Stimulated activated naive B cell treated with anti-CD40 and anti-IgM and Interleukin-4, amounts not matched to agents 10 μg/mL and 1 μg/mL and 100 μg/mL, for 72 hours (primary cell): ENCODE measurements around the gene DISC1.

Experiments
- ATAC-seq, 2 donors: fragments of 150-1000 bp; cut with Tn5 transposase; replicated peaks; 2 replicates each; pipeline ENCODE4 v1.10.0; 2021; ENCODE audit warnings: moderate library complexity in 1 of 2
- DNase-seq: peaks from one replicate; pipeline ENCODE4 v3.0.0; 2021
- H3K27ac Mint-ChIP-seq: one replicate; pipeline ENCODE4 v1.8.0; 2022; ENCODE audit warnings: mild to moderate bottlenecking, mixed read lengths
- H3K27me3 Mint-ChIP-seq, 2 donors: one replicate each; pipeline ENCODE4 v1.8.0; 2022; ENCODE audit warnings: mixed read lengths in 2 of 2
- H3K36me3 Mint-ChIP-seq, 2 donors: one replicate each; pipeline ENCODE4 v1.8.0; 2022; ENCODE audit warnings: mixed read lengths in 2 of 2, mild to moderate bottlenecking in 1 of 2
- H3K4me1 Mint-ChIP-seq, 2 donors: one replicate each; pipeline ENCODE4 v1.8.0; 2022; ENCODE audit warnings: mixed read lengths in 2 of 2, mild to moderate bottlenecking in 1 of 2
- H3K4me3 Mint-ChIP-seq, 2 donors: one replicate each; pipeline ENCODE4 v1.8.0; 2022; ENCODE audit warnings: mild to moderate bottlenecking in 2 of 2, mixed read lengths in 2 of 2, moderate library complexity in 1 of 2
- H3K9me3 Mint-ChIP-seq, 2 donors: one replicate each; pipeline ENCODE4 v1.8.0; 2022; ENCODE audit warnings: mixed read lengths in 2 of 2, mild to moderate bottlenecking in 1 of 2

Gene DISC1

GRCh38 chr1:232046451-232047306 is 420.1 kb downstream of the DISC1 start:
- Mint-ChIP-seq H3K27ac (no peak overlapping the region), H3K4me1 (no peaks in the 10 kb centered on the region), H3K9me3 (peaks cover 0 to 4% of the 10 kb centered on the region in 2 donors), H3K27me3 (peaks cover 0 to 7% of the 10 kb centered on the region in 2 donors), H3K4me3 (no peak overlapping the region), H3K36me3 (no peaks in the 10 kb centered on the region)
- ATAC-seq, result no peak
- no peak for DNase-seq

- ATAC-seq, result no peak
- no peaks in the 10 kb centered on the region for H3K4me1 Mint-ChIP-seq
Observed at GRCh38 chr1:232047473-232047872, 420.9 kb downstream of the DISC1 start.

GRCh38 chr1:232048481-232048880 is 421.9 kb downstream of the DISC1 start:
- peaks cover 0 to 7% of the 10 kb centered on the region in 2 donors for H3K27me3 Mint-ChIP-seq
- no peaks in the 10 kb centered on the region for H3K36me3 Mint-ChIP-seq
- DNase-seq, result no peak
- no peaks in the 10 kb centered on the region for H3K4me1 Mint-ChIP-seq
- no peak overlapping the region for H3K4me3 Mint-ChIP-seq
- ATAC-seq, result no peak
- H3K9me3 Mint-ChIP-seq, result no peaks in the 10 kb centered on the region
- no peak overlapping the region for H3K27ac Mint-ChIP-seq

More at GRCh38 chr1:232047473-232047872, 420.9 kb downstream of the DISC1 start:
- no peak overlapping the region for H3K27ac Mint-ChIP-seq
- H3K9me3 Mint-ChIP-seq, result peaks cover 0 to 3% of the 10 kb centered on the region in 2 donors
- H3K27me3 Mint-ChIP-seq, result peaks cover 0 to 7% of the 10 kb centered on the region in 2 donors
- no peaks in the 10 kb centered on the region for H3K36me3 Mint-ChIP-seq
- no peak for DNase-seq
- H3K4me3 Mint-ChIP-seq, result no peak overlapping the region

DNA sequence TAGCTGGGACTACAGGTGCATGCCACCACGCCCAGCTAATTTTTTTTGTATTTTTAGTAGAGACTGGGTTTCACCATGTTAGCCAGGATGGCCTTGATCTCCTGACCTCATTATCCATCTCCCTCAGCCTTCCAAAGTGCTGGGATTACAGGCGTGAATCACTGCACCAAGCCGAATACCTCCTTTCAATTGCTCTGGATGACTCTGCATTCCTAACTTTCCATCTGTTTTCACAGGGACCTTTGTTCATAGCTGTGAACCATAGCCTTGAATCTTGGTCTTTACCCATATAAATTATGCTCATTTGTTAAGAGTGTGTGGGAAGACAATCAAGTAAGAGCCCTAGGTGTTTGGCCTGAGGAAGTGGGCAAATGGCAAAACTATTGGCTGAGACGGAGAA is 422.7 kb downstream of the DISC1 start:
- H3K27me3 Mint-ChIP-seq, result peaks cover 0 to 7% of the 10 kb centered on the region in 2 donors
- no peak overlapping the region for H3K27ac Mint-ChIP-seq
- H3K4me3 Mint-ChIP-seq, result no peak overlapping the region
- no peaks in the 10 kb centered on the region for H3K9me3 Mint-ChIP-seq
- no peaks in the 10 kb centered on the region for H3K36me3 Mint-ChIP-seq
- no peak for ATAC-seq
- DNase-seq, result no peak
- H3K4me1 Mint-ChIP-seq, result no peaks in the 10 kb centered on the region

DNA sequence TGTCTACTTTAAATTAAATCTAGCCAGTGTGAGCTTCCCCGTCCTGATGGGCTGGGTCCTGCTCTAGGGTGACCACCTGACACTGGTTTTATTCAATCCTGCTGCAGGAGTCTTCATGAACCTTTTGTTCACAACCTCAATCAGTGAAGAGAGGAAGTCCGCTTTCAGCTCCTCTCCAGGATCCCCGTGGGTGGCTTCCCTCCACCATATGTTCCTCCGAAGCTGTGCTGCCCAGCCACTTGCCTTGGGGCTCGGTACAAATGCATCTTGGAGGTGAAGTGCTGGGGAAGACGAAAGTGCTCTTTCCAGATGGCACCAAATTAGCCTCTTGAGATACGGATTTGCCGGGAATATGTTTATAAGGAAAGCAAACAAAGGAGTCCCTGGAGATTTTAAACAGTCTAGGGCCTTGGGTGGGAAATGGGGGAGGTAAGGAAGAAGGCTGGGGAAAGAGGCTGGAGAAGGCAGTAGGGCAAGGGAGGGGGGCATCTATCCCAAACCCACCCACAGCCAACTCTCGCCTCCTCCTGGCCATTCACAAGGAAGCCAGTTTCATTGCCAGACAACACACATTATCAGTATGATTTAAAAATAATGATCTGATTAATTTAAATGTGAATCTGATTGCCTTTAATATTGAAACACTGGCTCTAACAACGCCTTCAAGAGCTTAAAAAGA is 430.8 kb downstream of the DISC1 start:
- no peaks in the 10 kb centered on the region for H3K4me1 Mint-ChIP-seq
- ATAC-seq, result no peak
- H3K4me3 Mint-ChIP-seq, result no peak overlapping the region
- no peak overlapping the region for H3K27ac Mint-ChIP-seq
- H3K9me3 Mint-ChIP-seq, result no peaks in the 10 kb centered on the region
- H3K27me3 Mint-ChIP-seq, result peaks cover 0 to 5% of the 10 kb centered on the region in 2 donors
- no peaks in the 10 kb centered on the region for H3K36me3 Mint-ChIP-seq
- DNase-seq, result no peak

DNA sequence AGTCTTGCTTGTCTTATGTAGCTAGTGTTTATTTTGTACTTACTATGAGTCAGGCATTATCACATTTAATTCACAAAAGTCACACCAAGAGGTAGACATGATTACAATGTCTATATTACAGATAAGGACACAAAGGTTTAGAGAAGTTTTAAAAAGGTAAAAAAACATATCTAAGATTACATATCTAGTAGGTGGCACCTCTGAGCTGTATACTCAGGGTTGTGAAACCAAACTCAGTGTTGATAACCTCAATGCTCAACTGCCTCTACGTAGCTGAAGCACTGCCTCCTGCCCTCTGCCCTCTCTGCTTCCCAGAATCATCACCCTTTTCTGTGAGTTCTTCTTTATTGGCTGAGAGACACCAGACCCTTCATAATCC is 431.3 kb downstream of the DISC1 start:
- Mint-ChIP-seq H3K4me3 (no peak overlapping the region), H3K4me1 (no peaks in the 10 kb centered on the region), H3K27ac (no peak overlapping the region), H3K36me3 (no peaks in the 10 kb centered on the region), H3K9me3 (no peaks in the 10 kb centered on the region), H3K27me3 (peaks cover 0 to 8% of the 10 kb centered on the region in 2 donors)
- ATAC-seq (no peak), DNase-seq (no peak)

- Mint-ChIP-seq H3K4me3 (no peak overlapping the region), H3K27ac (no peak overlapping the region), H3K4me1 (no peaks in the 10 kb centered on the region), H3K27me3 (peaks cover 0 to 9% of the 10 kb centered on the region in 2 donors), H3K9me3 (no peaks in the 10 kb centered on the region), H3K36me3 (no peaks in the 10 kb centered on the region)
- no peak for DNase-seq
- ATAC-seq, result no peak
Observed at GRCh38 chr1:232059726-232060374, 433.3 kb downstream of the DISC1 start.

GRCh38 chr1:232062967-232063366 is 436.4 kb downstream of the DISC1 start:
- no peak for DNase-seq
- Mint-ChIP-seq H3K9me3 (no peaks in the 10 kb centered on the region), H3K4me3 (no peak overlapping the region), H3K4me1 (no peaks in the 10 kb centered on the region), H3K36me3 (no peaks in the 10 kb centered on the region), H3K27me3 (peaks cover 0 to 5% of the 10 kb centered on the region in 2 donors), H3K27ac (no peak overlapping the region)
- ATAC-seq, result no peak

DNA sequence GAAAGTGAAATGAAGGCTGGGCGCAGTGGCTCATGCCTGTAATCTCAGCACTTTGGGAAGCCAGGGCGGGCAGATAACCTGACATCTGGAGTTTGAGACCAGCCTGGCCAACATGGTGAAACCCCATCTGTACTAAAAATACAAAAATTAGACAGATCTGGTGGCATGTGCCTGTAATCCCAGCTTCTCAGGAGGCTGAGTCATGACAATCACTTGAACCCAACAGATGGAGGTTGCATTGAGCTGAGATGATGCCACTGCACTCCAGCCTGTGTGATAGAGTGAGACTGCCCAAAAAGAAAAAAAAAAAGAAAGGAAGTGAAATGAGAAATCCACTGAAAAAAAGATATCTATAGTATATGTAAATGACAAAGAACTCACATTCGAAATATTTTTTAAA is 439.9 kb downstream of the DISC1 start:
- H3K36me3 Mint-ChIP-seq, result no peaks in the 10 kb centered on the region
- H3K4me3 Mint-ChIP-seq, result no peak overlapping the region
- peaks cover 4 to 5% of the 10 kb centered on the region in 2 donors for H3K27me3 Mint-ChIP-seq
- ATAC-seq, result no peak
- no peak for DNase-seq
- no peak overlapping the region for H3K27ac Mint-ChIP-seq
- no peaks in the 10 kb centered on the region for H3K4me1 Mint-ChIP-seq
- H3K9me3 Mint-ChIP-seq, result peaks cover 0 to 3% of the 10 kb centered on the region in 2 donors

- H3K27ac Mint-ChIP-seq, result no peak overlapping the region
- H3K9me3 Mint-ChIP-seq, result peaks cover 5% of the 10 kb centered on the region in 2 donors
- DNase-seq (no peak), ATAC-seq (no peak)
- no peak overlapping the region for H3K4me3 Mint-ChIP-seq
- peaks cover 0 to 2% of the 10 kb centered on the region in 2 donors for H3K36me3 Mint-ChIP-seq
- no peaks in the 10 kb centered on the region for H3K4me1 Mint-ChIP-seq
- peaks cover 15 to 16% of the 10 kb centered on the region in 2 donors for H3K27me3 Mint-ChIP-seq
Observed at GRCh38 chr1:232074265-232074664, 447.7 kb downstream of the DISC1 start.

- ATAC-seq (no peak), DNase-seq (no peak)
- H3K27me3 Mint-ChIP-seq, result peaks cover 12 to 14% of the 10 kb centered on the region in 2 donors
- no peak overlapping the region for H3K4me3 Mint-ChIP-seq
- H3K4me1 Mint-ChIP-seq, result no peaks in the 10 kb centered on the region
- peaks cover 10 to 12% of the 10 kb centered on the region in 2 donors for H3K9me3 Mint-ChIP-seq
- H3K36me3 Mint-ChIP-seq, result peaks cover 0 to 2% of the 10 kb centered on the region in 2 donors
- H3K27ac Mint-ChIP-seq, result no peak overlapping the region
Observed at GRCh38 chr1:232077809-232078208, 451.2 kb downstream of the DISC1 start.

DNA sequence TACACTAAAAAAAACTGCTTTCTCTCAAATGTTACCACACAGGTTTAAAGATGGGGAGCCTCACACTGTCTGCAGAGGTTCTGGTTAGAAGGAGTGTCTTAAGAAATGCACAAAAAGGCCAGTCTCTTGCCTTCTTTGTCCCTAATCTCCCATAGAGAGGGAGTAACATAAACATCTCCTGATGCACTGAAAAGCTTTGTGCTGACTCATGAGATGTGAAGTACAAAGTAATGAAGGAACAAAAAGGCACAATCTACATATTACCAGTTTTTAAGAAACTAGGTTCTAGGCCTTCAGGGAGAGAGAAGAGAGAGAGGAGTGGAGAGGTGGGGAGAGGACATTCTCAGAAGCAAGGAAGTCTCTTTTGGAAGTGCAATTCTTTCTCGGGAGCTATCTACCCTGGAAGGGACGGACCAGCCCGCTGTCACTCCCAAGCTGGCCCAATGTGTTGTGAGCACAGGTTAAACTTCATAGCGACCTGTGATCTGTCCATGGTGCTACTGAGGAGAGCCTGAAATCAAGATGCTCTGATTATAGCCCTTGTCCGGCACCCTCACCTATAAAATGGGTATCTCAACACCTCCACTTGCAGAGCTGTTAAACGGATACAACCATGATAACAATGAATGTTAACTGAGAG is 458.1 kb downstream of the DISC1 start:
- no peaks in the 10 kb centered on the region for H3K36me3 Mint-ChIP-seq
- H3K27ac Mint-ChIP-seq, result no peak overlapping the region
- H3K4me1 Mint-ChIP-seq, result no peaks in the 10 kb centered on the region
- ATAC-seq (no peak), DNase-seq (no peak)
- no peaks in the 10 kb centered on the region for H3K27me3 Mint-ChIP-seq
- H3K4me3 Mint-ChIP-seq, result no peak overlapping the region
- H3K9me3 Mint-ChIP-seq, result peaks cover 7% of the 10 kb centered on the region in 2 donors

DNA sequence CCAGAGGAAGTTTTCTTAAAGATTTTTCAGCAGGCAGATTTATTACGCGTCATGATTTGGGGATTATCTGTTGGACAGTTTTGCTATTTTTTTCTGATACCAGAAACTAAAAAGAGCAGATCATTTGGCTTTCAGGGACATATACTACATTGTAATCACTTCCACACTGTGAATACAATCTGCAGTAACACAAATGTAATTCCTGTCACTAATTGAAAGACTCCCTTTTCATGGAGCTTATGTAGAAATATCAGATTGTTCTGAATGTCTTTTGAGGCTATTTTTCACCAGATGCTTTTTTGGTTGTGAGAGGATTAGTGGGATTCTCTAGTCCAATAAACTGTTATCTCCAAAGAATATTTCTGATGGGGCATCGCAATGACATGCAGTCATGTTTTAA is 464.2 kb downstream of the DISC1 start:
- H3K36me3 Mint-ChIP-seq, result no peaks in the 10 kb centered on the region
- DNase-seq, result no peak

More for the DNA sequence above, 464.2 kb downstream of the DISC1 start:
- Mint-ChIP-seq H3K27ac (no peak overlapping the region), H3K27me3 (no peaks in the 10 kb centered on the region), H3K4me1 (no peaks in the 10 kb centered on the region), H3K9me3 (no peaks in the 10 kb centered on the region), H3K4me3 (no peak overlapping the region)
- ATAC-seq, result no peak
